NT2/D1 (cell line): Measurements from ENCODE around the gene MAGI2.

Source experiments
- SUZ12 ChIP-seq: IDR thresholded peaks from 2 replicates; pipeline ENCODE4 v1.6.1; 2011; ENCODE audit not compliant: insufficient read length, insufficient read depth; ENCODE audit errors: extremely low read depth
- YY1 ChIP-seq: IDR thresholded peaks from 2 replicates; pipeline ENCODE4 v1.6.1; 2011; ENCODE audit not compliant: insufficient read length, insufficient read depth
- ZNF274 ChIP-seq: IDR thresholded peaks from 2 replicates; pipeline ENCODE4 v1.6.1; 2011; ENCODE audit warnings: mild to moderate bottlenecking, low read depth, low read length

DNA sequence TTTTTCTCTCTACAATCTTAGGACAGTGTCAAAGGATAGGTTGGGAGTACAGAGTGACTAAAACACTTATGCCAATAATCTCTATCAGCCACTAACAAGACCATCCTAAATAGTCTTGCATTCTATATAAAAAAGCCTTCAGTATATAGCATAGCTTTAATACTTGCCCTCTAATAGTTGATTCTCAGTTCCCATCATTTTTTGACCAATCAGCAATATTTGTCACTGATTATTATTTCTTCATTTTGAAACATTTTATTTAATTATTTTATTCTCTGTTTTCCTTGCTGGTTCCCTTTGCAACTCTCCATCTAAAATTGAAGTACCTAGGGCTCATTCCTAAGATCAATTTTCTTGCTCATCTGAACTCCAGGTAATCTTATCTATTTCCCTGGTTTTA is 470.0 kb downstream of the MAGI2 start:
- TF ChIP-seq YY1: no peak
- no peak for TF ChIP-seq ZNF274
- TF ChIP-seq SUZ12: no peak
